ENCODE measurements around the gene MAP4K1.

Gene MAP4K1

DNA sequence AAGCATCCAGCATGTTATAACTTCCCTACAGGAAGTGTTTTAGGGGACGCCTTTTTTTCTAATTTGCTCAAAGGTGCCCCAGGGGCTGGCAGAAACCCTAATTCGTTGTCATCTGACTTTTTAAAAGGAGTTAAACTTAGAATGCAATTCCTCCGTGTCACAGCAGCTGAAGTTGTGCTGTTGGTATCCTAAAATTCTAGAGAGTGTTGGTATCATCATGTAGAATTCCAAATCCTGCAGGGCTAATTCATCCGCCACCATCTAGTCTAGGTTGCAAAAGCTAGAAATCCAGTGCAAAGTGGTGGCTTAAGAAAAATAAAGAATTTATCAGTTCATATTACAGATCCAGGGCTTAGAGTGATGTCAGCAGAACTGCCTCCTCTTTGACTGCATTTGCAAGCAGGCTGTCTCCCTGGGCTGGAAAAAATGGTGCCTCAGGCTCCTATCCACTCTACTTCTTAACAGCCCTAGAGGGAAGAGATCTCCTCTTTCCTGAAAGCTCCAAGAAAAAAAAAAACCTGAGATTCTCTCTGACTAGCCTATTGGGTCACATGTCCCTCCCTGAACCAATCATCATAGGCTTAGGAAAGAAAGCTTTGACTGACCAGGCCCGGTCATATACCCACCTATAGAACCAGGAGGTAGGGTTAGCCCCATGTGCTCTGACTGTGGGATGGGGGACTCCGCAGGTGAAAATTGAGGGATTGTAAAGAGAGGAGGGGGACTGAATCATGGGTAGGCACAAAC lies 73.0 kb downstream of the MAP4K1 start (continued):
- TF ChIP-seq PRDM10 (tag by site-specific recombination; IDR thresholded peaks at IDR 0.05) (no peak; the same call in 1 of the 2 replicates), ZNF416 (tag by site-specific recombination; IDR thresholded peaks at IDR 0.05) (no peak), ZBTB11 (tag by site-specific recombination; conservative IDR thresholded peaks at IDR 0.05; ENCODE audit: low read depth) (peak; percentile 42; the same call in 1 of the 2 replicates), ZNF580 (tag by site-specific recombination; IDR thresholded peaks at IDR 0.05) (0 out of 2 replicates have a peak, but pooled peaks have one; percentile 4), ZXDB (tag by site-specific recombination; IDR thresholded peaks at IDR 0.05) (0 out of 2 replicates have a peak, but pooled peaks have one; percentile 71), ZNF768 (tag by site-specific recombination; IDR thresholded peaks at IDR 0.05) (peak; percentile 0; the same call in 1 of the 2 replicates), ZNF132 (tag by site-specific recombination; IDR thresholded peaks at IDR 0.05; ENCODE audit: borderline replicate concordance) (no peak), ZNF248 (tag by site-specific recombination; IDR thresholded peaks at IDR 0.05) (no peak), ZBTB48 (tag by site-specific recombination; IDR thresholded peaks at IDR 0.05) (0 out of 2 replicates have a peak, but pooled peaks have one; percentile 27), ZNF174 (tag by site-specific recombination; IDR thresholded peaks at IDR 0.05) (peak; percentile 81), ZNF350 (tag by site-specific recombination; IDR thresholded peaks at IDR 0.05) (peak; percentile 63; the same call in 1 of the 2 replicates), ZNF548 (tag by site-specific recombination; IDR thresholded peaks at IDR 0.05) (no peak), ZNF610 (tag by site-specific recombination; IDR thresholded peaks at IDR 0.05; ENCODE audit: borderline replicate concordance) (0 out of 2 replicates have a peak, but pooled peaks have one; percentile 2), ZBTB10 (tag by site-specific recombination; IDR thresholded peaks at IDR 0.05) (peak; percentile 76), ZNF76 (tag by site-specific recombination; IDR thresholded peaks at IDR 0.05; ENCODE audit: borderline replicate concordance, low read depth) (no peak), KLF10 (tag by site-specific recombination; IDR thresholded peaks at IDR 0.05) (no peak), ZBTB8A (tag by site-specific recombination; IDR thresholded peaks at IDR 0.05) (peak; percentile 71; the same call in 1 of the 2 replicates), ZNF561 (tag by site-specific recombination; IDR thresholded peaks at IDR 0.05; ENCODE audit: borderline replicate concordance) (0 out of 2 replicates have a peak, but pooled peaks have one; percentile 5), ZNF513 (tag by site-specific recombination; IDR thresholded peaks at IDR 0.05) (no peak)
- TF ChIP-seq, protein P1, sequence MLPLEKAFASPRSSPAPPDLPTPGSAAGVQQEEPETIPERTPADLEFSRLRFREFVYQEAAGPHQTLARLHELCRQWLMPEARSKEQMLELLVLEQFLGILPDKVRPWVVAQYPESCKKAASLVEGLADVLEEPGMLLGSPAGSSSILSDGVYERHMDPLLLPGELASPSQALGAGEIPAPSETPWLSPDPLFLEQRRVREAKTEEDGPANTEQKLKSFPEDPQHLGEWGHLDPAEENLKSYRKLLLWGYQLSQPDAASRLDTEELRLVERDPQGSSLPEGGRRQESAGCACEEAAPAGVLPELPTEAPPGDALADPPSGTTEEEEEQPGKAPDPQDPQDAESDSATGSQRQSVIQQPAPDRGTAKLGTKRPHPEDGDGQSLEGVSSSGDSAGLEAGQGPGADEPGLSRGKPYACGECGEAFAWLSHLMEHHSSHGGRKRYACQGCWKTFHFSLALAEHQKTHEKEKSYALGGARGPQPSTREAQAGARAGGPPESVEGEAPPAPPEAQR (tag by site-specific recombination; IDR thresholded peaks at IDR 0.05): 0 out of 2 replicates have a peak, but pooled peaks have one; percentile 2
